AG10803 (cell line): ENCODE results near the gene IFT88.
A peak's percentile ranks its signal among the peaks of the same experiment; 100 is the strongest.

ENCODE experiments used
- DNase-seq: peaks from one replicate; pipeline ENCODE4 v3.0.0; 2010; ENCODE audit warnings: low read depth
- H3K4me3 ChIP-seq: 2 replicates; pipeline ENCODE4 v1.5.1; 2011; ENCODE audit warnings: mild to moderate bottlenecking, low read length, control low read depth
- TF ChIP-seq, protein P1 (sequence below): conservative IDR thresholded peaks from 2 replicates; pipeline ENCODE4 v1.5.1; 2011; ENCODE audit warnings: mild to moderate bottlenecking, low read length, control low read depth, inconsistent platforms

Gene IFT88, protein sequence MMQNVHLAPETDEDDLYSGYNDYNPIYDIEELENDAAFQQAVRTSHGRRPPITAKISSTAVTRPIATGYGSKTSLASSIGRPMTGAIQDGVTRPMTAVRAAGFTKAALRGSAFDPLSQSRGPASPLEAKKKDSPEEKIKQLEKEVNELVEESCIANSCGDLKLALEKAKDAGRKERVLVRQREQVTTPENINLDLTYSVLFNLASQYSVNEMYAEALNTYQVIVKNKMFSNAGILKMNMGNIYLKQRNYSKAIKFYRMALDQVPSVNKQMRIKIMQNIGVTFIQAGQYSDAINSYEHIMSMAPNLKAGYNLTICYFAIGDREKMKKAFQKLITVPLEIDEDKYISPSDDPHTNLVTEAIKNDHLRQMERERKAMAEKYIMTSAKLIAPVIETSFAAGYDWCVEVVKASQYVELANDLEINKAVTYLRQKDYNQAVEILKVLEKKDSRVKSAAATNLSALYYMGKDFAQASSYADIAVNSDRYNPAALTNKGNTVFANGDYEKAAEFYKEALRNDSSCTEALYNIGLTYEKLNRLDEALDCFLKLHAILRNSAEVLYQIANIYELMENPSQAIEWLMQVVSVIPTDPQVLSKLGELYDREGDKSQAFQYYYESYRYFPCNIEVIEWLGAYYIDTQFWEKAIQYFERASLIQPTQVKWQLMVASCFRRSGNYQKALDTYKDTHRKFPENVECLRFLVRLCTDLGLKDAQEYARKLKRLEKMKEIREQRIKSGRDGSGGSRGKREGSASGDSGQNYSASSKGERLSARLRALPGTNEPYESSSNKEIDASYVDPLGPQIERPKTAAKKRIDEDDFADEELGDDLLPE

DNA sequence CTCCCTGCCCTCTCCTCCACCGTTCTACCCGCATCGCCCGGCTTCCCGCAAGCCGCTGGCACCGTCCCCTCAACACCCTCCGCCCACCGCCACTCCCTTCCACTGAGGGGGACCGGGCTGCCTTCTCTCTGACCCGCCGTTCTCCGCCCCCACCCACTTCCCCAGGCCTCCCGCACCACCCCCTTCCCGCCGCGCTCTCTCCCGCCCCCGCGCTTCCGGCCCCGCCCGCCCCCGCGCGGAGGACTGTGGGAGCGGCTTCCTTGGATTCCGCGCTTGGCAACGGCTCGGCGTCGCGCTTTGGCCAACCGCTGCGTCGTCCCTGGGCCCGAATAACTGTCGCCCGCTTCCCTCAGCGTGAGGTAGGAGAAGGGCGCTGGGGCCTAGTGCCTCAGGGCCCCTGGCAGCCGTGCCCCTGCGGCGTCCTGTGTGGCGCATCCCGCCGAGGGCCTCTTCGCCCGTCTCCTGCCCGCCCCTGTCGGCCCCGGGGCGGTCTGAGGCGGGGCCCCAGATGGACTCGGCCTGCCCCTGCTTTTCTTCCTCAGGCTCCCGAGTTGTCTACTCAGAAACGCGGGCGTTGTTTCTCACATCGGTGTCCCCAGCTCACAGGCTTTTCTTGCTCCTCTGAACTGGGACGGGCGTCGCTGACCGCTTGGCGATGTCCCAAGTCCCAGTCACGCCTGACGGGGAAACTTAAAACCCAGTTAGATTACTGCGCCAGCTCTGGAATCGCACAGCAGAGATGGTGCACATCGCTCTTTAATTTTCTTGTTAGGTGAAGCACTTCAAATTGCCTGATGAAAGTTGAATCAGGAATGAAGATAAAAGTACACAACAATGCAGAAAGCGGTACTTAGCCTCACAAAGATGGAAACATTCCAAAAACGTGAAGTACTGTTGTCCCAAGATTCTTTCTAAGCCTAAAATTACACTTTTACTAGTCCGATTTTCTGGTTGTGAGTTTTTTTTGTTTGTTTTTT lies at the start of gene IFT88:
TSS of gene IFT88 (plus strand) at position 260 of the 977 bp plus-strand sequence. CDS start 7,229 bp downstream, outside the sequence.
- DNase-seq, result peak; percentile 83
- H3K4me3 ChIP-seq, result peak within 1 kb of the TSS; percentile 78
- TF ChIP-seq, protein P1, sequence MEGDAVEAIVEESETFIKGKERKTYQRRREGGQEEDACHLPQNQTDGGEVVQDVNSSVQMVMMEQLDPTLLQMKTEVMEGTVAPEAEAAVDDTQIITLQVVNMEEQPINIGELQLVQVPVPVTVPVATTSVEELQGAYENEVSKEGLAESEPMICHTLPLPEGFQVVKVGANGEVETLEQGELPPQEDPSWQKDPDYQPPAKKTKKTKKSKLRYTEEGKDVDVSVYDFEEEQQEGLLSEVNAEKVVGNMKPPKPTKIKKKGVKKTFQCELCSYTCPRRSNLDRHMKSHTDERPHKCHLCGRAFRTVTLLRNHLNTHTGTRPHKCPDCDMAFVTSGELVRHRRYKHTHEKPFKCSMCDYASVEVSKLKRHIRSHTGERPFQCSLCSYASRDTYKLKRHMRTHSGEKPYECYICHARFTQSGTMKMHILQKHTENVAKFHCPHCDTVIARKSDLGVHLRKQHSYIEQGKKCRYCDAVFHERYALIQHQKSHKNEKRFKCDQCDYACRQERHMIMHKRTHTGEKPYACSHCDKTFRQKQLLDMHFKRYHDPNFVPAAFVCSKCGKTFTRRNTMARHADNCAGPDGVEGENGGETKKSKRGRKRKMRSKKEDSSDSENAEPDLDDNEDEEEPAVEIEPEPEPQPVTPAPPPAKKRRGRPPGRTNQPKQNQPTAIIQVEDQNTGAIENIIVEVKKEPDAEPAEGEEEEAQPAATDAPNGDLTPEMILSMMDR, result no peak

DNA sequence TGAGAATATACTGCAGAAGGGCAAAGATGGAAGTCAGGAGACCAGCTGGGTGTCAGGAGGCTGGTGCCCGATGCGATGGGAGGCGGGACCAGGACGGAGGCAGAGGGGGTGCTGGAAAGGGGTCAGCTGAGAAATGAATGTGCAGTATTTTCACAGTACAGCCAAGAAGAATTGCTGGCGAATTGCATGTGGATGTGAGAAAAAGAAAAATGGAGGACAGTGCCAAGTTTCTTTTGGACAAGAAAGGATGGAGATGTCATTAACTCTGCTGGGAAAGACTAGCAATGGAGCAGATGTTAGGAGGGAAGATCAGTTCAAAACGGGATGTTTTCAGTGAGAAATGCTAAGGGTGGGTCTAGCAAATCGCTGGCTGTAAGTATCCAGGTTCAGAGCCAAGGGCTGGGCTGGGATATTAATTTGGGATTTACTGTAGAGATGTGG lies 48.3 kb upstream of the IFT88 start:
- peak; percentile 22 for DNase-seq
- H3K4me3 ChIP-seq, result no peak overlapping the region
- TF ChIP-seq, protein P1, result no peak

DNA sequence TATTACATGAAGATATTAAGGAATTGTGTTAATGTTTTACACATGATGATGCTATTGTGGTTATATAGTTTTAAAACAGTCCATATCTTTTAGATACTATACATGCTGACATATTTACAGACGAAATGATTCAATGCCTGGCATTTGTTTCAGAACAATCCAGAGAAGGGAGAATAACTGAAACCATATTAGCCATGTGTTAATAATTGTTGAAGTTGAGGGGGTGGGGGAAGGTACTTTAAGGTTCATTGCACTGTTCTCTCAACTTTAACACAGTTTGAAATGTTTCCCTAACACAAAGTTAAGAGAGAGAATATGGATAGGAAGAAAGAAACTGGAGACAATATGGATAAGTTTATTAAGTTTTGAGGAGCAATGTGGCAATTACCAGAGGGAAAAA lies 47.1 kb upstream of the IFT88 start:
- DNase-seq, result peak; percentile 17
- no peak overlapping the region for H3K4me3 ChIP-seq
- TF ChIP-seq, protein P1, result no peak

DNA sequence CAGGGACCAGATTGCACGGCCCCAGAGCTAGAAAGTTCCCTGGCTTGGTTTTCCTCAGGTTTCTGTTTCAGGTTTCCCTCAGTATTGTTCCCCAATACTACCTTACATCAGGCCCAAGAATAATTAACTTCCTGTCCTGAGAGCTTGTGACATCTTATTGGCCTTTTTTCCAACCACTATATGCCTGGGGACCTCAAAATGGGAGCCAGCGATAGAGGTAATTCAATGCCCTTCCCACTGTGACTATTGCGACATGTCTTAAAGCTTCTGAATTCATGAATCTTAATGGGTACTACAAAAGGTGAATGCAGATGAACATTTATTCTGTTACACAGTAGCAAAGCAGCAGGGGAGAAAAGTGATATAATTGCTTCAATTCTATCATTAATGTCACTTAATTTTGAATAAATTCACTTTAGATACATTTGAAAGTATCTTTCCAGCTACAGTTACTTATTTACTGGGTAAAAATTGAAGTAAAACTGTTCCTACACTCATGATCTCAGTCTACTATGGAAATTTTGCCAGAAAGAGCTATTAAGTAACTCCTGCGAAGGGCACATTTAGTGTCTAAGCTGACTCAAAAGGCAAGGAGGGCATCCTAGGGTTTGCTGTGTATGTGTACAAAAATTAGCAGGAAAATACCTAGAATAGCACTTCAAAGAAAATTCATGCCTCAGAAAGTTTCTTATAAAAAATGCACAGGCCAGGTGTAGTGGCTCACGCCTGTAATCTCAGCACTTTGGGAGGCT lies 45.4 kb upstream of the IFT88 start:
- H3K4me3 ChIP-seq, result no peak overlapping the region
- no peak for DNase-seq
- TF ChIP-seq, protein P1, result no peak

DNA sequence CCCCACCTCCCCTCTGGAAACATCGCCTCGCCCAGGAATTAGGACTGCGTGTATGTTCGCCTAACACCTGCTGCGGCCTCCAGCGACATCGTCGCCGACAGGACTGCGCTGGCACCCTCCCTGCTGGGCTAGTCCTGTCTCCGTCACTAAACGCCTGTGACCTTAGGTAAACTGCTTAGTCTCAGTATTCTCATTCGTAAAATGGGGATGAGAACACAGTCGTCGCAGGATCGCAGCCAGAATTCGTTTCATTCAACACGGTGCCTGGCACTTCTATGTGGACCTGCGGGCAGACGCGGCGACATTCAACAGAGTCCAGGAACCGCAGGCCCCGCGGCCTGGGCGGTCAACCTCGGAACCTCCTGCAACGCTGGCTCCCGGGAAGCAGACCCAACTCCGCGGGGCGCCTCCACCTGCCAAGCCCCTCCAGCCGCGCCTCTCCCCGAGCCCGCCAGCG lies 41.8 kb upstream of the IFT88 start:
- TF ChIP-seq, protein P1, result no peak
- DNase-seq, result no peak

More for the DNA sequence above, 41.8 kb upstream of the IFT88 start:
- peak overlapping the region; percentile 82 for H3K4me3 ChIP-seq
